Measurements from ENCODE around the gene GATM. TPM values are rescaled to one million over a fixed set of nuclear protein-coding genes. Genes with fewer than 3 reads are reported as not detected.

GATM gene
- total and polyA plus RNA-seq, 2 of the 4 experiments (the other 2 are of a cell fraction) = 0.10 to 0.18 TPM

DNA sequence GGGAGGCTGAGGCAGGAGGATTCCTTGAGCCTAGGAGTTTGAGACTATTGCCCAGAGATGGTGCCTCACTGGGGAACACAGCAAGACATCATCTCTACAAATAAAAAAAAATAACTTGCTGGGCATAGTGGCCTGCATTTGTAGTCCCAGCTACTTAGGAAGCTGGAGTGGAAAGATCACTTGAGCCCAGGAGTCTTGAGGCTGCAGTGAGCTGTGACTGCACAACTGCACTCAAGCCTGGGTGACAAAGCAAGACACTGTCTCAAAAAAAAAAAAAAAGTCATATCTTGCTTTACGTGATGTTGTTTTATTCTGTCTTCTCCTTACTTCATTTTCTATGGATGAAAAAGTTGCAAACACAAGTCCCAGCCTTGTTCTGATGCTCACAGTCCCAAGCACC lies 14.1 kb downstream of the GATM start:
- Histone ChIP-seq H3K36me3 (ENCODE audit: control insufficient read depth, insufficient read depth, low read length) (no peaks in the 10 kb centered on the region), H4K91ac (ENCODE audit: insufficient read depth, low read depth, low read length) (no peak overlapping the region), H3K56ac (ENCODE audit: extremely low read depth, insufficient read depth, low read length) (no peak overlapping the region), H2AK5ac (ENCODE audit: low read depth, low read length) (no peak overlapping the region), H2BK15ac (ENCODE audit: low read depth, low read length) (no peak overlapping the region), H4K20me1 (ENCODE audit: insufficient read depth, low read length) (no peaks in the 10 kb centered on the region), H3K79me1 (ENCODE audit: low read depth in 1 of 2, low read length in 2 of 2) (no peaks in the 10 kb centered on the region), H3K4me1 (ENCODE audit: control insufficient read depth, insufficient read depth, low read length) (no peaks in the 10 kb centered on the region), H4K5ac (ENCODE audit: low read depth, low read length) (no peak overlapping the region), H4K8ac (ENCODE audit: low read depth in 2 of 2, low read length in 2 of 2) (no peak overlapping the region), H3K23ac (ENCODE audit: low read depth, low read length) (no peak overlapping the region), H3K18ac (ENCODE audit: low read depth, low read length) (no peak overlapping the region), H3K14ac (replicated peaks; ENCODE audit: low read depth, low read length) (no peak overlapping the region), H2AFZ (replicated peaks; ENCODE audit: low read length, poor library complexity) (no peak overlapping the region), H2AK9ac (replicated peaks; ENCODE audit: low read depth, low read length, poor library complexity) (no peak overlapping the region), H2BK5ac (ENCODE audit: low read depth, low read length, poor library complexity, severe bottlenecking) (no peak overlapping the region), H2BK20ac (ENCODE audit: low read depth, low read length) (no peak overlapping the region), H2BK120ac (ENCODE audit: low read depth, low read length) (no peak overlapping the region), H3K27ac (ENCODE audit: insufficient read depth, low read length) (no peak overlapping the region), H3K4ac (ENCODE audit: low read depth, low read length) (no peak overlapping the region), H3K9me3 (ENCODE audit: control insufficient read depth, insufficient read depth, low read length) (no peaks in the 10 kb centered on the region), H3K9me1 (ENCODE audit: insufficient read depth, low read length) (no peaks in the 10 kb centered on the region), H3K9ac (ENCODE audit: low read depth, low read length) (no peak overlapping the region), H3K4me3 (ENCODE audit: insufficient read depth, low read depth, low read length) (no peak overlapping the region), H3K4me2 (ENCODE audit: low read depth, low read length) (no peak overlapping the region), H3K27me3 (ENCODE audit: control insufficient read depth, insufficient read depth, low read length) (peaks cover 5% of the 10 kb centered on the region)
- intact Hi-C loops (cut with micrococcal nuclease) (no loop called here), in situ Hi-C loops (cut with MboI; ENCODE audit: low sequenced_read_pairs) (no loop called here), dilution Hi-C loops (cut with HindIII; ENCODE audit: low sequenced_read_pairs, unreplicated experiment) (no loop called here)
- CTCF ChIA-PET = interaction anchor here (0.6 kb wide), 1 partner anchor 197 kb away, joined by 3 read pairs; no protein-coding TSS in a partner anchor
- POLR2A ChIA-PET (ENCODE audit: unreplicated experiment) = no interaction called here
- no peak for DNase-seq
- no peak for ATAC-seq (ENCODE audit: low read depth)
- TF ChIP-seq CEBPB (IDR thresholded peaks at IDR 0.05; ENCODE audit: low read depth, low read length) (no peak), SMC3 (IDR thresholded peaks at IDR 0.05; ENCODE audit: low read depth, low read length) (no peak), BHLHE40 (IDR thresholded peaks at IDR 0.05; ENCODE audit: low read depth, low read length) (no peak), MAZ (IDR thresholded peaks at IDR 0.05; ENCODE audit: borderline replicate concordance, low read depth, low read length) (no peak), RFX5 (IDR thresholded peaks at IDR 0.05; ENCODE audit: low read depth, low read length) (no peak), FOS (IDR thresholded peaks at IDR 0.05; ENCODE audit: low read depth, low read length) (no peak), CHD1 (IDR thresholded peaks at IDR 0.05; ENCODE audit: low read depth, low read length) (no peak), RAD21 (IDR thresholded peaks at IDR 0.05; ENCODE audit: low read length) (no peak)
- TF ChIP-seq, protein P1, sequence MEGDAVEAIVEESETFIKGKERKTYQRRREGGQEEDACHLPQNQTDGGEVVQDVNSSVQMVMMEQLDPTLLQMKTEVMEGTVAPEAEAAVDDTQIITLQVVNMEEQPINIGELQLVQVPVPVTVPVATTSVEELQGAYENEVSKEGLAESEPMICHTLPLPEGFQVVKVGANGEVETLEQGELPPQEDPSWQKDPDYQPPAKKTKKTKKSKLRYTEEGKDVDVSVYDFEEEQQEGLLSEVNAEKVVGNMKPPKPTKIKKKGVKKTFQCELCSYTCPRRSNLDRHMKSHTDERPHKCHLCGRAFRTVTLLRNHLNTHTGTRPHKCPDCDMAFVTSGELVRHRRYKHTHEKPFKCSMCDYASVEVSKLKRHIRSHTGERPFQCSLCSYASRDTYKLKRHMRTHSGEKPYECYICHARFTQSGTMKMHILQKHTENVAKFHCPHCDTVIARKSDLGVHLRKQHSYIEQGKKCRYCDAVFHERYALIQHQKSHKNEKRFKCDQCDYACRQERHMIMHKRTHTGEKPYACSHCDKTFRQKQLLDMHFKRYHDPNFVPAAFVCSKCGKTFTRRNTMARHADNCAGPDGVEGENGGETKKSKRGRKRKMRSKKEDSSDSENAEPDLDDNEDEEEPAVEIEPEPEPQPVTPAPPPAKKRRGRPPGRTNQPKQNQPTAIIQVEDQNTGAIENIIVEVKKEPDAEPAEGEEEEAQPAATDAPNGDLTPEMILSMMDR (conservative IDR thresholded peaks at IDR 0.05; ENCODE audit: low read depth, low read length) = no peak
- TF ChIP-seq, protein P2, sequence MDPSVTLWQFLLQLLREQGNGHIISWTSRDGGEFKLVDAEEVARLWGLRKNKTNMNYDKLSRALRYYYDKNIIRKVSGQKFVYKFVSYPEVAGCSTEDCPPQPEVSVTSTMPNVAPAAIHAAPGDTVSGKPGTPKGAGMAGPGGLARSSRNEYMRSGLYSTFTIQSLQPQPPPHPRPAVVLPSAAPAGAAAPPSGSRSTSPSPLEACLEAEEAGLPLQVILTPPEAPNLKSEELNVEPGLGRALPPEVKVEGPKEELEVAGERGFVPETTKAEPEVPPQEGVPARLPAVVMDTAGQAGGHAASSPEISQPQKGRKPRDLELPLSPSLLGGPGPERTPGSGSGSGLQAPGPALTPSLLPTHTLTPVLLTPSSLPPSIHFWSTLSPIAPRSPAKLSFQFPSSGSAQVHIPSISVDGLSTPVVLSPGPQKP (IDR thresholded peaks at IDR 0.05; ENCODE audit: borderline replicate concordance, low read depth, low read length) = no peak
- WGBS, 2 experiments (ENCODE audit: extremely low coverage in 2 of 2, insufficient read length in 1 of 2) = no CpG with 5 or more reads among the region's 1 CpG
- no TSS peak for BruUV-seq (replicated peaks)
